Erythroblast (primary cell): Measurements from ENCODE around the gene SH3RF1.
"Not testable (repeated sequence)": the region's sequence is repeated elsewhere in the genome, so short reads cannot be mapped to it uniquely, and the experiment has no call there.

Source experiments
- DNase-seq, 2 experiments: peaks; one replicate each; lab custom pipeline; 2025; lab: John Stamatoyannopoulos, UW
- GATA1 ChIP-seq: IDR thresholded peaks from 2 replicates; pipeline ENCODE4 v1.6.1; 2011; ENCODE audit warnings: low read depth, mild to moderate bottlenecking, control low read depth, low read length, moderate library complexity
- POLR2A ChIP-seq: IDR thresholded peaks from 2 replicates; pipeline ENCODE4 v1.6.1; 2011; ENCODE audit warnings: mild to moderate bottlenecking, low read length

Gene SH3RF1

DNA sequence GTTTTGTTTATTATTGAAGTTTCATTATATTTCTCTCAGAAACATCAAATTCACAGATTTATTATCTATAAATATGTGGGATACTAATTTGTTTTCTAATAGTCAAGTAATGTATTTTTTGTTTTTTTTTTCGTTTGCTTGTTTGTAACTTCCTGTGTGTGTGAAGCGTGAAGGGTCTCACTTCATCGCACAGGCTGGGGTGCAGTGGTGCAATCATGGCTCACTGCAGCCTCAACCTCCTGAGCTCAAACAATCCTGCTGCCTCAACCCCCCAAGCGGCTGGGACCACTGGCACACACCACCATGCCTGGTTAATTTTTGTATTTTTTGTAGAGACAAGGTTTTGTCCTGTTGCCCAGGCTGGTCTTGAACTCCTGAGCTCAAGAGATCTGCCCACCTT lies 55.1 kb downstream of the SH3RF1 start:
- DNase-seq: no peak
- TF ChIP-seq POLR2A (no peak), GATA1 (no peak)

DNA sequence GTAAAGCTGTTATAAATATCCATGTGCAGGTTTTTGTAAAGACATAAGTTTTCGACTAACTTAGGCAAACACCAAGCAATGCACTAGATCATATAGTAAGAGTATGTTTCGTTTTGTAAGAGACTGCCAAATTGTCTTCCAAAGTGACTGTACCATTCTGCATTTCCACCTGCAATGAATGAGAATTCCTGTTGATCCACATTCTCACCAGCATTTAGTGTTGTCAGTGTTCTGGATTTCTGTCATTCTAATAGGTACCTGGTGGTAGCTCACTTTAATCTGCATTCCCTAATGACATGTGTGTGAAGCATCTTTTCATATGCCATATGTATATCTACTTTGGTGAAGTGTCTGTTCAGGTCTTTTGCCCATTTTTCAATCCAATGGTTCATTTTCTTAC lies 57.8 kb downstream of the SH3RF1 start:
- no peak for DNase-seq
- TF ChIP-seq POLR2A: no peak
- no peak for TF ChIP-seq GATA1

DNA sequence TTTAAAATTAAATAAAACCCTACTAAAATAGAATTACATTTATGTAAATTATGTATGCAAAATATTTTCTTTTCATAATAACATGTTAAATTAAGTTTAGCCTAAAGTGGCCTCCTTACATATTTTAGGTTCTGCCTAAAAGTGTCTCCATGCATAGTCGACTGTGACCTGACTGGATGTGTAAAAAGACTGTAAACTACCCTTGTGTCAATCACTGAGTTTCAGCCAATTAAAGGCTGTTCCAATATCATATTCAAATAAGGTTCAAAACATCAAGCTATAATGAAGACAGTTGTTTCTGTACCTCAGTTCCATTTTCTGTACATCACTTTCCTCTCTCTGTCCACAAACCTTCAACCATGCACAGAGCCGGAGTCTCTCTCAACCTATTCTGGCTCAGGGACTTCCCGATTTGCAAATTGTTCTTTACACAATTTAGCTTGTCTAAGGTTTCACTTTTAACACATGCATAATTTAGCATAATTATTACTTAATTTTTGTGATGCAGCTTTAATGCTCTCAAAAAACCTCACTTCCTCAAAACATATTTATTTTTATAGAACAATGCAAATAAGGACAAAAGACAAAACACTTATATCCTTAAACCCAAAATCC lies 60.1 kb downstream of the SH3RF1 start:
- DNase-seq: no peak
- no peak for TF ChIP-seq GATA1

GRCh38 chr4:169209388-169209883 lies 61.3 kb downstream of the SH3RF1 start:
- TF ChIP-seq POLR2A (no peak), GATA1 (no peak)
- no peak for DNase-seq

DNA sequence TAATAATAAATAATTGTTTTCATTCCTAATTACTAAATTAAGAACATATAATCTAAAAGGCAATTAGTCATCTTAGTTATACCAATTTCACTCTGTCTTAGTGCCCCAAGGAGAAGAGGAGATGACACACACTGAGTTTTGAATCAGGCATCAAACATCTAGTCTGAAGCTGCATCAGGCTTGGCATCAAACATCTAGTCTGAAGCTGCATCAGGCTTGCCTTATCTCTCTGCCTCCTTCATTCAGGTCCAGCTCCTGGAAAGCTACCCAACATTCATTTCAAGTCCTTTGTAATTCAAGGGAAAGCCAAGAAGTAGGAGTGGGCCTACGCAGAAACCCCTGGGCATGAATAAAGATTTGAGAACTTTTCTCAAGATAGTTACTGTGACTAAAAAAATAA lies 62.2 kb downstream of the SH3RF1 start:
- TF ChIP-seq POLR2A (no peak), GATA1 (no peak)
- DNase-seq: no peak

- no peak for DNase-seq
- TF ChIP-seq POLR2A (no peak), GATA1 (no peak)
Measured at GRCh38 chr4:169208090-169208455, 62.7 kb downstream of the SH3RF1 start.

DNA sequence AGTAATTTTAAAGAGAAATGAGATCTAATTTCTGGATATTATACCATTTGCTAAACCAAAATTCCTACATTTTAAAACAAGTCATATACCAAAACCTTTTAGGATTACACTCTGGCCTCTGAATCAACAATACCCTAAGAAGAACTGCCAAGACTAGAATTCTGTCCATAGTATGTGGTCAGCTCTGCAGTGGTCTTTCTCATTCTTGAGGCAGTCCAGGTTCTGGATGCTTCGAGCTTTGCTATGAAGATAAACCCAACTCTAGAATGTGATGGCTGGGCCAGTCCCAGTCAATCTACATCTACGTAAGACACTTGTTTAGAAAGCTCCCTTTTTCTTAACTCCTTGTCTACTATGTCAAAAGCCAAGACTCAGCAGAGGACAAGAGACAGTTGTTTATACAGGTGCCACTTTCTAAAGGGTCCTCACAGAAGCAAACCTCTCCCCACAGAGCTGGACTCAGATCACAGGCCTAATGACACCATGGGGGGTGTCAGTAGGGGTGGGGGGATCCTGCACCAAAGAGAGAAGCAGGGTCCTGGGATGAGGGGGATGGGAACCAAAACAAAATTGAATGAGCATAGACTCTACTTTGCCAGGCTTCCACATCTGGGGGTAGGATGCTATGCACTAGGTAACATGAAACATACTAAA lies 63.2 kb downstream of the SH3RF1 start:
- no peak for DNase-seq
- TF ChIP-seq GATA1: no peak
- no peak for TF ChIP-seq POLR2A

- no peak for DNase-seq
- no peak for TF ChIP-seq GATA1
- no peak for TF ChIP-seq POLR2A
Measured at GRCh38 chr4:169205744-169206080, 65.0 kb downstream of the SH3RF1 start.

GRCh38 chr4:169205075-169205743 lies 65.5 kb downstream of the SH3RF1 start:
- TF ChIP-seq POLR2A: no peak
- no peak for TF ChIP-seq GATA1
- DNase-seq: no peak

DNA sequence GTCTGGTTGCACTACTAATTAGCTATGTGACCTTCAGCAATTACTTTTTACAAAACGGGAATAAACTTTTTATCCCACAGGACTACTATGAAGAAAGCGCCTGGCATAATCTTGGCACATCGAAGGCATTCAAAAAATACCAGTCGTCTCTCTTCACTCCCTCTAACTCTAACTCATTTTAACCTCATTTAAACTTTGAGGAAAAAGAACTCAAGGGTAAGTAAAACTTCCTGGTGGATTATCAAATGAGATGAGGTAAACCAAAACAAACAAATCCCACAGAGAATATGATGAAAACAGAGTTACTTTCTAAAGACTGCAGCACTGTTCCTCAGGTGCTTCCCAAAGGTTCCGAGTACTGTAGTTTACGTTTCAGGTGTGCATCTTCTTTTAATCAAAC lies 66.9 kb downstream of the SH3RF1 start:
- no peak for TF ChIP-seq POLR2A
- TF ChIP-seq GATA1: no peak
- no peak for DNase-seq

DNA sequence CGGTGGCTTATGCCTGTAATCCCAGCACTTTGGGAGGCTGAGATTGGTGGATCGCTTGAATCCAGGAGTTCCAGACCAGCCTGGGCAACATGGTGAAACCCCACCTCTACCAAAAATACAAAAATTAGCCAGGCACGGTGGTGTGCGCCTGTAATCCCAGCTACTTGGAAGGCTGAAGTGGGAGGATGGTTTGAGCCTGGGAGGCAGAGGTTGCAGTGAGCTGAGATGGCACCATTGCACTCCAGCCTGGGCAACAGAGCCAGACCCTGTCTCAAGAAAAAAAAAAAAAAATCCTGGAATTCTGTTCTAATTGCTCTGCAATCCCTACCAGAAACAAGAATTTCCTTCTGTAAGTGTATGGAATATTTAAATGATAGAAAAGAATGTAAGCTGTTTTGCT lies 67.5 kb downstream of the SH3RF1 start:
- not testable (repeated sequence) for DNase-seq

- no peak for TF ChIP-seq POLR2A
- no peak for TF ChIP-seq GATA1
- DNase-seq: no peak
Measured at GRCh38 chr4:169202878-169203277, 67.9 kb downstream of the SH3RF1 start.

DNA sequence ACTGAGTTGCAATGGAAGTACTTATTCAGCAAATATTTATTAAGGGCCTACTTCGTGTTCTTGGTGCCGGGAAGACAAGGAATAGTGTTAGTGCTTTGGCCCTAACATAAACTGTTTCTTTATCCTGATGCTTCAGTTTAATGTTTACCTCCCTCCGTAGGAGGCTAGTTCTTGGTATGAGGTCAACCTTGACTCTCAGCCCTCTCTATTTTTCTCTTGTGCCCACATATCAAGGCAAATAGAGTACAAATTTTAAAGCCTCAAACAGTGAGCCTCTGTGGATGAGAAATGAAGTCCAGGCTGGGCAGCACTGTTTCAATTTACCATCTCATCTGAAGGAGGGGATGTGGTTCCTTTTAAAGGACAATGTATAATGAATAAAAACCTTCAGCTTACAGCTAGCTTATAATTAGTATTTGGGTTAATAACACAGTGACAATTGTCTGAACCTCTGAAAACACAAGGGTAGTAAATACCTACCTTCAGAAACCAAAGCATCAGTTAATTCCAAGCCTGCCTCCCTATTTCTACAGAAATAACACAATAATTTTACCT lies 68.5 kb downstream of the SH3RF1 start:
- DNase-seq: no peak
- TF ChIP-seq GATA1 (no peak), POLR2A (no peak)
